Activated T-helper 1 cell treated with anti-CD3 and anti-CD28 coated beads, Interleukin-12 subunit alpha, Interleukin-12 subunit beta, Interleukin-2, Interleukin-4 antibody, amounts not matched to agents 30 ng/mL and 10 ng/mL and 1 ng/mL, durations not matched to agents 14 hours and 24 hours and 36 hours (primary cell): ENCODE measurements around the gene CAMTA1. TPM values are rescaled to one million over a fixed set of nuclear protein-coding genes. Genes with fewer than 3 reads are reported as not detected.

Experiments
- DNase-seq: peaks from one replicate; pipeline ENCODE4 v3.0.0; 2021; ENCODE audit warnings: low spot score
- H3K27ac Mint-ChIP-seq: one replicate; pipeline ENCODE4 v1.8.0; 2021; ENCODE audit warnings: mild to moderate bottlenecking, mixed read lengths
- H3K27me3 Mint-ChIP-seq: one replicate; pipeline ENCODE4 v1.8.0; 2022; ENCODE audit warnings: mild to moderate bottlenecking, moderate library complexity, mixed read lengths; ENCODE audit not compliant: insufficient read depth
- H3K36me3 Mint-ChIP-seq: one replicate; pipeline ENCODE4 v1.8.0; 2021; ENCODE audit warnings: low read depth, mixed read lengths
- H3K4me1 Mint-ChIP-seq: one replicate; pipeline ENCODE4 v1.8.0; 2021; ENCODE audit warnings: low read depth, mixed read lengths
- H3K4me3 Mint-ChIP-seq: one replicate; pipeline ENCODE4 v1.8.0; 2021; ENCODE audit warnings: mild to moderate bottlenecking, moderate library complexity, mixed read lengths
- H3K9me3 Mint-ChIP-seq: one replicate; pipeline ENCODE4 v1.8.0; 2021; ENCODE audit warnings: mixed read lengths
- intact Hi-C: fragments of 100-400 bp; cut with micrococcal nuclease; formaldehyde crosslinking; loops from one replicate; pipeline ENCODE4 v1.15.1; 2024
- total RNA-seq: library from RNA; stranded (reverse); gene quantifications from 2 replicates; pipeline ENCODE4 v1.2.3, GENCODE V29; 2022

Gene CAMTA1
- total RNA-seq, 1 donor from 2014 or later: 57.2 TPM

DNA sequence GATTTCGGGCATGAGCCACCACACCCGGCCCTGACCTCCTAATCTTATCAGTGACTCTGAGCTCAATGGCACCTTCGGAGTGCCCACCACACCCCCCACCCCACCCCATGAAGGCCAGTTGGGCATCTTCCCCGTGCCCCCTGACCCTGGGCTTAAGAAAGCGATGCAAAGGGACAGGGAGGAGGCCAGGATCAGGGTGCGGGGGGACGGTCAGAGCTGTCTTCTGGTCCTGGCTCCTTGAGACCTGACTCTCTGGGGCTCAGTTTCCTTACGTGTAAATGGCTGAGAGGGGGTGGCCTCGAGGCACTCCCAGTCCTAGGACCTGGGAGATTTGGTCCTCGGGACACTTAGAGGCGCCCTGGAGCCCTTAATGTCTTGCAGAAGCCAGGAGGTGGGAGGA, 881.9 kb downstream of the CAMTA1 start:
- intact Hi-C loops: loop anchor here (1.0 to 2.0 kb wide), 3 partner anchors 86 to 682 kb away; no protein-coding TSS in a partner anchor
- Mint-ChIP-seq H3K27ac (no peak overlapping the region), H3K27me3 (peaks cover 2% of the 10 kb centered on the region), H3K36me3 (no peaks in the 10 kb centered on the region), H3K4me1 (no peaks in the 10 kb centered on the region), H3K4me3 (no peak overlapping the region), H3K9me3 (no peaks in the 10 kb centered on the region)
- no peak for DNase-seq

DNA sequence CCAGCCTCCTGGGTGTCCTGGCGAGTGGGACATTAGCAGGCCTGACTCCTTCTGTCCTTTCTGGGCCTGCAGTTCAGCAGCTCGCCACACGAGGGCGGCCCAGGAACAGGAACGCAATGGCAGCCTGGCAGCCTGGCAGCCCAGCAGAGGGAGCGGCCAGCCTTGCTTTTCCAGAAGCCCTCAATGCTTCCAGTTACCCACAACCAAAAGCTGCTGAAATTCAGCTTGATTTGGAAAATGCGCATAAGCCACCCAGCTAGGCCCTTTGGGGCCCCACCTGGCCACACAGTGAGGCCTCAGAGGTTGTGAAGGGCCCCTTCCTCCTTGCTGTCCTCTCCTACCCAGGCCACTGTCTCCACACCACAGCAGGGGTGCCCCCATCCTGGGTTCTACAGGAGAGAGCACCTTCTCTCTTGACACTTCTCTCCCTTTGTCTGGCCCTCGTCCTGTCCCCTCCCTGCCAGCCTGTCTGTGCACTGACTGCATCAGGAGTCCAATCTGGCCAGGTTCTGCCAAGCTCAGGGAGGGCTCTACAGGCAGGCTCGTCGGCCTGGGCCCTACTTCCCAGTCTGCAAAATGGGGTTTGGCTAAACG, 882.5 kb downstream of the CAMTA1 start:
- H3K27me3 Mint-ChIP-seq: peaks cover 2% of the 10 kb centered on the region
- H3K4me3 Mint-ChIP-seq: no peak overlapping the region

DNA sequence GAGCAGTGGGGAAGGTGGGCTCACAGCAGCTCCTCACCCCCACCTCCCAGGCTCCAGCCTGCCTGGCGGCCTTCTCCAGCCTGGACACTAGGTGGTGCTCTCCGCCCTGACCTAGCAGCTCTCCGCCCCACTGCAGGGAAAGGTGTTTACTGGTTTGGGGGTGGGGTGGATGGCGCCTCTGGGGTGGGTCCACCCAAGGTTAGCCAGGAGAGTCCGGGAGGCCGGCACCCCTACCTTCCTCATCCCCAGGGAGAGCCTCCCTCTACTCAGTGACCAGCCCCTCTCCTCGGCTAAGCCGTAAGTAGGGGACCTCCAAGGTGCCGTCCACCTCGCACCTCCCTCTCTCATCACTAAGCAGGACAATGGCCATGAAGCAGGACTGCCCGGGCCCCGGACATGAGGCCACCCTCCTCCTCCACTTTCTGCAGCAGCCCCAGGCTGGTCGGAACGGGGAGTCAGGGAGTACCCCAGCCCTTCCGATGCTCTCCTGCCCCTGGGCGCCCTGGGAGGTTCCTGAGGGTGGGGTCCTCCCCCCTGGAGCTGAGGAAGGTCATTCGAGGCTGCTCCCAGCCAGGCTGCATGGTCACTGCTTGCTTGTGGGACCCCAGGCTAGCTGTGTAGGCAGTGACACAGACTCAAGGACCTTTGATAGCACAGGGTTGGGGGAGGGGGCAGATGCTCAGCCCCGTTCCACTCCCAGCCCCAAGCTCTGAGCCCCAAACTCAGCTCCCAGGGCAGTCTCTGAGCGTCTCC, 884.5 kb downstream of the CAMTA1 start:
- Mint-ChIP-seq H3K4me3 (no peak overlapping the region), H3K27me3 (peaks cover 2% of the 10 kb centered on the region), H3K4me1 (no peaks in the 10 kb centered on the region), H3K9me3 (no peaks in the 10 kb centered on the region), H3K36me3 (no peaks in the 10 kb centered on the region), H3K27ac (no peak overlapping the region)
- DNase-seq: peak; percentile 20
- intact Hi-C loops: no loop called here

More for the DNA sequence above, 882.5 kb downstream of the CAMTA1 start:
- intact Hi-C loops: loop anchor here (1.0 to 2.0 kb wide), 3 partner anchors 86 to 681 kb away; no protein-coding TSS in a partner anchor
- H3K4me1 Mint-ChIP-seq: no peaks in the 10 kb centered on the region
- peak; percentile 64 for DNase-seq
- H3K27ac Mint-ChIP-seq: no peak overlapping the region
- no peaks in the 10 kb centered on the region for H3K9me3 Mint-ChIP-seq
- no peaks in the 10 kb centered on the region for H3K36me3 Mint-ChIP-seq

DNA sequence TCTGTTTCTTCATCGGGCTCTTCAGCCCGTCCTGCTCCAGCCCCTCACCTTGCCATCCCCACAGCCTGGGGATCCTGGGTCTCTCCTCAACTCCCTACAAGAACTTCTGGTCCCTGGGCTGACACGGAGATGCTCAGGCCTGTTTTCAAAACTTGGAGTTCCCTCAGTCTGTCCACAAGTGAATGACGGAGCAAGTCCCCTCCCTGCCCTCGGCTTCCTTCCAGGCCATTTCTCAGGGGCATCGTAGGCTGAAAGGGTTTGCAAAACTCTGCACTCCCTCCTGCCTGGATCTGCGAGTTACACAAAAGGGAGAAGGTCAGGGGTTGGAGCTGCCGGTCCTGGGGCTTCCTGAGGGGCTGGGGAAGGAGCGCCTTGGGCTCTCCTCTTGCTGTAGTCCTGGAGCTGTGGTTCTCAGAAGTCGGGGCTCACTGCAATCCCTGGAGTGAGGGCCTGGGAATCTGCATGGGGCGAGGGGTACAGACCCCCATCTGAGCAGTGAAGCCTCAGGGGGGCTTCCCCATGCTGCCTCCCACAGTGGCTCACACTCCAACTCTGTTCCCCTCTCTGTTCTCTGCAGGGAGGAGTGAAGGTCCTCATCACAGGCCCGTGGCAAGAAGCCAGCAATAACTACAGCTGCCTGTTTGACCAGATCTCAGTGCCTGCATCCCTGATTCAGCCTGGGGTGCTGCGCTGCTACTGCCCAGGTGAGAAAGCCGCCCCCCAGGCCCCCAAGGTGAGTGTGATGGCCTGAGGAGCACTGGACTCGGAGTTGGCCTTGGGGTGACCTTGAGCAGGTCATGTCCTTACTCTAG, 885.3 kb downstream of the CAMTA1 start:
- Mint-ChIP-seq H3K4me3 (no peak overlapping the region), H3K4me1 (no peaks in the 10 kb centered on the region), H3K36me3 (no peaks in the 10 kb centered on the region), H3K27me3 (peaks cover 2% of the 10 kb centered on the region), H3K27ac (no peak overlapping the region), H3K9me3 (no peaks in the 10 kb centered on the region)
- intact Hi-C loops: no loop called here
- DNase-seq: no peak

DNA sequence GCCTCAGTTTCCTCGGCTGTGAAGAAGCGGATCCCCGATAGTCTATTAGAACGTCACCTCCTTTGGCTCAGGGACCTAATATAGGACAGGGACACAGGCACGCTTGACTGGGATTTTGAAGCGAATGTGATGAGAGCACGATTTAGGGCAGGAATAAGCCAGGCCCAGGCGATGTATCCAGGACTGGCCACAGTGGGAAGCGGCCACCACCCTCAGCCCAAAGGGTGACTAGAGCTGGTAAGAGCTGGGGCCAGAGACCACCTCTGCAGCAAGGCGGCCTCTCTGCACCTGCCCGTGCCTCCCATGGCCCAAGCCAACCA, 885.9 kb downstream of the CAMTA1 start:
- no peak for DNase-seq
- intact Hi-C loops: no loop called here
- Mint-ChIP-seq H3K4me3 (no peak overlapping the region), H3K27ac (no peak overlapping the region), H3K36me3 (no peaks in the 10 kb centered on the region), H3K27me3 (peaks cover 2% of the 10 kb centered on the region), H3K4me1 (no peaks in the 10 kb centered on the region), H3K9me3 (no peaks in the 10 kb centered on the region)

DNA sequence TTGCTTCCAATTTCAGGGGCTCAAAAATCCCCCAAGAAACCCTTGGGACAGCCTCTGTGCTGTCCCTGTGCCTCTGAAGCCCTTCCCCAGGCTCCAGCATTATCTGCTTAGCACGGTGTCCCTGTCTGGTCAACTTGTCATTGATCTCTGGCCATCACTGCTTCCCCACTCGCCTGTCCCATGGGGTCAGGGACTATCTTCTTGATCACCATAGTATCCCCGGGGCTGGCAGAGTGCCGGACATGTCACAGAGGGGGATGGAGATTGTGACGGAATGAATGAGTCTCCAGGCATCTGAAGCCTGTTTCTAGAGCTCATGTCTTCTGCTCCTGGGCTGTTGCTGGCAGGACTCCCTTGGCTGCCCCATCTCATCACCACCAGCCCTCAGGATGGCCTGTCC, 886.4 kb downstream of the CAMTA1 start:
- peaks cover 2% of the 10 kb centered on the region for H3K27me3 Mint-ChIP-seq
- no peak for DNase-seq
- no peaks in the 10 kb centered on the region for H3K9me3 Mint-ChIP-seq
- intact Hi-C loops: no loop called here
- H3K4me3 Mint-ChIP-seq: no peak overlapping the region
- no peak overlapping the region for H3K27ac Mint-ChIP-seq
- no peaks in the 10 kb centered on the region for H3K36me3 Mint-ChIP-seq
- H3K4me1 Mint-ChIP-seq: no peaks in the 10 kb centered on the region

DNA sequence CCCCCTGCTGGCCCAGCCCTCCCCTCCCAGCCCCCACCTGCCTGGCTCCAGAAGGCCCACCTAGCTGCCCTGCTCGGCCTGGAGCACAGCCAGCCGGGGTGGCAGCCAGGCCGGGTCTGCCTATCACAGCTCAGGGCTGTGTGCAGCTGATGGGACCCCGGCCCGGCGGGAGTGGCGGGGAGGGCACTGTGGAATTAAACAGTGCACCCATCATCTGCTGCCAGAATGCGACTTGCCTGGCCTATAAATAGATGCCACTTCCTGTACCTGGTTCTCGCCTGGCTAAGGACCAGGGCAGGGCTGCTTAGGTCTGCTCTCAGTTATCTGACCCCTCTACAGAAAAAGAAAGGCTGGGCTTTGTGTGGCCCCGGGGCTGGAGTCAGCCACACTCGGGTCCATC, 887.6 kb downstream of the CAMTA1 start:
- DNase-seq: no peak
- Mint-ChIP-seq H3K4me1 (no peaks in the 10 kb centered on the region), H3K27ac (no peak overlapping the region), H3K9me3 (no peaks in the 10 kb centered on the region), H3K27me3 (peaks cover under 1% of the 10 kb centered on the region), H3K36me3 (no peaks in the 10 kb centered on the region), H3K4me3 (no peak overlapping the region)
- intact Hi-C loops: no loop called here

DNA sequence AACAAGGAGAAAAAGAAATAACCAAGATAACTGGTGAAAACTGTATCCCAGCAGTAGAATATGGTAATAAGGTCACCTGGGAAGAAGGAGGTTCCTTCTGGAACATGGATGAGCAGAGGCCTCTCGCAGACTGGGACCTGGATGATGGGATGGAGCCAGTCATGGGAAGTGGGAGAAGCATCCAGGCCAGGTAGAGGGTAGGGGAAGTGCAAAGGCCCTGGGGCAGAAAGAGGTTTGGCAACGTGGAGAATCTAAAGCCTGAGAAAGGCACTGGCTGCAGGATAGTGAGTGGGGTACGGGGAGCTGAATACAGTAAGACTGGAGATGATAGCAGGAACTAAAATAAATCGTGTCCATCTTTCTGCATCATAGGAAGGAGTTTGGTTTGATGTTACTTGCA, 889.7 kb downstream of the CAMTA1 start:
- H3K4me1 Mint-ChIP-seq: no peaks in the 10 kb centered on the region

DNA sequence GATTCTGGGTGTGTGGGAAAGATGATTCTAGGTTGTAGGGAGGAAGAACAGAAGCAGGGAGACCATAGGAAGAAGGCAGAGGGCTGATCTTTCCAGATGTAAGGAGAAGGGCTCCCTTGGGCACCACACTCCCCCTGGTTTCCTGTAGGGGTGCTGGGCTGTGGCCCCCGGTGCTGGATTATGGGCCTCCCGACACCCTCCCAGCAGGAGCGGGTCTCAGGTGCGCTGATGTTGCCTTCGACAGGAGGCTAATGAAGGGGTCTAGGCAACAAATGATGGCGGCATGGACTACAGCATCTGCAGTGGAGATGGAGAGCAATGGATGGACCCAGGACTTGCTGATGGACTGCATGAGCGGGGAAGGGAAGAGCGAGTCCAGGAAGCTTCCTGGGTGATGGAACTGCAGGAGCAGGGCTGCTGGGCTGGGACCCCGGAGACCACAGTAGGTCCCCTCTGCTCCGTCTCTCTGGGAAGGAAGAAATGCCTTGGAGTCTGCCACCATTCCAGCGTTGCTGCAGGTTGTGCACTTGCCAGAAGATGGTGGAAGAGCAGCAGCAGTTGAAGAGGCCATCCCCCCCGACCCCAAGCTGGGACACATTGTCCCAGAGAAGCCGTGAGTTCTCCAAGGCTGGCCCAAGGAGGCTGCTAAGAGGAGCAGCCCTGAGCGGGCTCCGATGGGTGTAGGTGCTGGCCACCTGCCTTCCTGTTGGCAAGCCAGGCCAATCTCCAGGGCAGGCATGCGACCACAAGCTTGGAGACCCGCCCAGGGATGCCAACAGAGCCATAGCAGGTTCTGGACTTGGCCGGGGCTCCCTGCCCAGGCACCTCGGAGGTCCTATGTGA, 890.4 kb downstream of the CAMTA1 start:
- no peak overlapping the region for H3K27ac Mint-ChIP-seq
- no peak for DNase-seq
- H3K27me3 Mint-ChIP-seq: peaks cover 4% of the 10 kb centered on the region
- no peak overlapping the region for H3K4me3 Mint-ChIP-seq
- H3K4me1 Mint-ChIP-seq: no peaks in the 10 kb centered on the region
- intact Hi-C loops: no loop called here
- no peaks in the 10 kb centered on the region for H3K36me3 Mint-ChIP-seq
- H3K9me3 Mint-ChIP-seq: no peaks in the 10 kb centered on the region

More for the DNA sequence above, 889.7 kb downstream of the CAMTA1 start:
- Mint-ChIP-seq H3K27me3 (peaks cover 4% of the 10 kb centered on the region), H3K36me3 (no peaks in the 10 kb centered on the region), H3K27ac (no peak overlapping the region), H3K9me3 (no peaks in the 10 kb centered on the region), H3K4me3 (no peak overlapping the region)
- no peak for DNase-seq
- intact Hi-C loops: no loop called here

DNA sequence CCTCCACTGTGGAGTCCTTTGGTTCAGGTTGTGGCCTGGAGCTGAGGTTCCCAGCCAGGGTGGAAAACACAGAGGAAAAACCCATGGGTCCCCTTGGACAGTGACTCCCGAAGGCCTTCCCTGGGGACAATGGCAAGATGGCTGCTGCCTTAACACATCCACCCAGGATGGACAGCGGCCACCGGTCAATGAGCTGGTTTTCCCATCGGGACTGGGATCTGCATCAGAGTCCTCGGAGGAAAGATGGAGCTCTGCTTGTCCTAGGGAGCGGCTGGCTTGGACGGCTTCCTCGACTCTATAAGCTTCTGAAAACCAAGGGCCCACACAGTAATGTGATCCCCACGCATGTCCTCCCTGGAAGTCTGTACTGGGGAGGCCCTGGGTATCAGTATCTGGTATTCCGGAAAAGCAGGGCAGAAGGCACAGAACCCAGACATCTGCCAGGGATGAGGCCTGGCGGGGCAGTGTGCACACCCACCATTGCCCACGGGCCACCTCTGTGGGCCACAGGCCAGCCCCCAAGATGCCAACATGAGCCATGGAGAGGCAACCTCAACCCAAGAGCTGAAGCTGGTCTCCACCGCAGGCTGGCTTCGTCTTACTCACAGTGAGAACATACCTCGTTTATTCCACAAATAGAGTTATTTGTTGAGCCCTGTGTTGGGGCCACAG, 891.2 kb downstream of the CAMTA1 start:
- Mint-ChIP-seq H3K27ac (no peak overlapping the region), H3K4me1 (no peaks in the 10 kb centered on the region), H3K9me3 (no peaks in the 10 kb centered on the region), H3K27me3 (peaks cover 6% of the 10 kb centered on the region), H3K36me3 (no peaks in the 10 kb centered on the region), H3K4me3 (no peak overlapping the region)
- no peak for DNase-seq
- intact Hi-C loops: no loop called here

DNA sequence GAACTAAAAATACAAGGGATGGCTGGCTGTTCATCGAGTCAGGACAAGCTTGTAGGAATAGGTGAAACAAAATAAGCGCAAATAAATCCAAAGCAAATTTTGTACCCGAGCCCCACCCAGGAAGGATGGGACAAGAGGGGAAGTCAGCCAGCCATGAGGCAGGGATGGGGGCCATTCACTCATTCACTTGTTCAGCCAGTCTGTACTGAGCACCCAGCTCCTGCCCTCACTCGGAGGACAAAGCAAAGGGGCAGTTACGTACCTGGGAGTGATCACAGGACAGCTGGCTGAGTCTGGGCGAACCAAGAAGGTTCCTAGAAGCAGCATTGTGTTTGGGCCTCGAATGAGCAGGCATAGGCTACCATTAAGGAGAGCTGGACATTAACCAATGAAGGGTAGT, 891.9 kb downstream of the CAMTA1 start:
- H3K4me1 Mint-ChIP-seq: no peaks in the 10 kb centered on the region
- DNase-seq: no peak

DNA sequence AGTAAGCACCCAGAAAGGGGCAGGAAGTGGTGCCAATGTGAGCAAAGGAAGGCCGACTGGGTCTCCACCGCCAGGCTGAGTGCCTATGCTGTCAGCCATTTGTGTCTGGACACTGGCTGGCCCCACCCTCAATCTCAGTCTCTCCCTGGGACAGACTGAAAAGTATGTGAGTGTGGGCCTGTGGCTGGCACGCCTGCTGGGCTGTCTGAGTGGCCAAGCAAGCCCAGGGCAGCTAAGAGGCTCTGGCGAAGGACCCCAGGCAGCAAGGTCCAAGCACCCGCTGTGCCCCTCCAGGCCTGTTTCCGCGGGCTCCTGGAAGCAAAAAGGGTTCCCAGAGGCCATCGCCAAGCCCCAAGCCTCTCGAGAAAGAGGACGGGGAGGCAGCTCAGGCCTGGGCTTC, 892.6 kb downstream of the CAMTA1 start:
- H3K36me3 Mint-ChIP-seq: no peaks in the 10 kb centered on the region
- no peak overlapping the region for H3K27ac Mint-ChIP-seq
- H3K27me3 Mint-ChIP-seq: peaks cover 10% of the 10 kb centered on the region
- intact Hi-C loops: no loop called here
- no peak for DNase-seq
- H3K4me1 Mint-ChIP-seq: no peaks in the 10 kb centered on the region
- no peak overlapping the region for H3K4me3 Mint-ChIP-seq
- no peaks in the 10 kb centered on the region for H3K9me3 Mint-ChIP-seq

More for the DNA sequence above, 891.9 kb downstream of the CAMTA1 start:
- Mint-ChIP-seq H3K27me3 (peaks cover 10% of the 10 kb centered on the region), H3K36me3 (no peaks in the 10 kb centered on the region), H3K27ac (no peak overlapping the region), H3K4me3 (no peak overlapping the region), H3K9me3 (no peaks in the 10 kb centered on the region)
- intact Hi-C loops: no loop called here
